C4-2B (cell line): ENCODE measurements around the gene GPR183.

Source experiments
- ZFX ChIP-seq: fragments of 450-650 bp; IDR thresholded peaks from 2 replicates; pipeline ENCODE4 v1.6.1; 2017
- TF ChIP-seq, protein P1 (sequence below): fragments of 450-650 bp; conservative IDR thresholded peaks from 2 replicates; pipeline ENCODE4 v1.5.1; 2017; ENCODE audit warnings: mild to moderate bottlenecking

DNA sequence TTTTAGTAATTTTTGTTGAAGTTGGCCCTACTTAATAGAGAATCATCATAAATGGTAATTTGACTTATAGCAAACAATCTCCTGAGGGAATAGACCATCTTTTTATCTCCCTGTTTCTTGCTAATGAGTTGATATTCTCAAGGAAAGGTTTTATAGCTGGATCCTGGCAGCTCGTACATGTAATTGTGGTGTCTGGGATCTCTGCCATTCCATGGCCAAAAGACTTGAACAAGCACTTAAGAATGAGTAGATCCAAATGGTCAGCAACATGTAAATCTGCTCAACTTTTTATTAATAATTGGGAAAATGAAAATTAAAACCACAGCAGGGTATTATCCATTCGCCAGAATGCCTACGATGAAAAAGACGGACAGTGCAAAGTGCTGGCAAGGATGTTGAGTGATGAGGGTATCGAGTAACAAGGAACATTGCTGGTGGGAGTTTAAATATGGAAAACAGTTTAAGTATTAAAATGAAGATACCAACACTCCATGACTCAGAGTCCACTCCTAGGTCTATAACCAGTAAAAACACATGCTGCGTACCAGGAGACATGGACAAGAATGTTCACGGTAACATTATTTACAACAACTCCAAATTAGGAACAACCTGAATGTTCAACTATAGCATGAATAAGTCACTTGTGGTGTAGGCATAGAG lies 43.9 kb downstream of the GPR183 start:
- TF ChIP-seq, protein P1, sequence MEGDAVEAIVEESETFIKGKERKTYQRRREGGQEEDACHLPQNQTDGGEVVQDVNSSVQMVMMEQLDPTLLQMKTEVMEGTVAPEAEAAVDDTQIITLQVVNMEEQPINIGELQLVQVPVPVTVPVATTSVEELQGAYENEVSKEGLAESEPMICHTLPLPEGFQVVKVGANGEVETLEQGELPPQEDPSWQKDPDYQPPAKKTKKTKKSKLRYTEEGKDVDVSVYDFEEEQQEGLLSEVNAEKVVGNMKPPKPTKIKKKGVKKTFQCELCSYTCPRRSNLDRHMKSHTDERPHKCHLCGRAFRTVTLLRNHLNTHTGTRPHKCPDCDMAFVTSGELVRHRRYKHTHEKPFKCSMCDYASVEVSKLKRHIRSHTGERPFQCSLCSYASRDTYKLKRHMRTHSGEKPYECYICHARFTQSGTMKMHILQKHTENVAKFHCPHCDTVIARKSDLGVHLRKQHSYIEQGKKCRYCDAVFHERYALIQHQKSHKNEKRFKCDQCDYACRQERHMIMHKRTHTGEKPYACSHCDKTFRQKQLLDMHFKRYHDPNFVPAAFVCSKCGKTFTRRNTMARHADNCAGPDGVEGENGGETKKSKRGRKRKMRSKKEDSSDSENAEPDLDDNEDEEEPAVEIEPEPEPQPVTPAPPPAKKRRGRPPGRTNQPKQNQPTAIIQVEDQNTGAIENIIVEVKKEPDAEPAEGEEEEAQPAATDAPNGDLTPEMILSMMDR, result no peak
- TF ChIP-seq ZFX, result no peak
